ENCODE results near the gene GRB10. TPM values are rescaled to one million over a fixed set of nuclear protein-coding genes. Genes with fewer than 3 reads are reported as not detected.
A peak's percentile ranks its signal among the peaks of the same experiment; 100 is the strongest.

GRB10 gene
- polyA plus RNA-seq, 1 donor = 19.9 TPM

DNA sequence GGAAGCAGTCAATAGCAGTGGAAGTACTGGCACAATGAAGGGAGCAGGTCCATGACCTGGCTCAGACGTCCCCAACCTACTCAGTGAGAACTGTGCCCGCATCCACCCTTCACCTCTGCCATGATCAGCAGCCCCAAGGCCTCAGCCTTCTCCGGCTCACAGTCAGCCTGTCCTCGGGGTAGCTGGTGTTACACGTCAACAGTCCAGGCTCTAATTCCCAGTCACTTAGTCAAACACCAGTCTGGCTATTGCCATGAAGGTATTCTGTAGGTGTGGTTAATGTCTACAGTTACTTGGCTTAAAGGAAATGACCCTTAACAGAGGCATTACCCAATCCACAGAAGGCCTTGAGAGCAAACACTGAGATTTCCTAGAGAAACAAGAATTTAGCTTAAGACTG is 49.1 kb downstream of the GRB10 start:
- Histone ChIP-seq H3K36me3 (ENCODE audit: control insufficient read depth, insufficient read depth, low read length) (no peaks in the 10 kb centered on the region), H3K9me3 (ENCODE audit: control insufficient read depth, low read depth, low read length) (no peaks in the 10 kb centered on the region), H3K4me1 (ENCODE audit: control insufficient read depth, insufficient read depth, low read length) (peaks cover 4% of the 10 kb centered on the region), H3K27me3 (ENCODE audit: control insufficient read depth, insufficient read depth, low read length) (no peaks in the 10 kb centered on the region), H3K4me3 (ENCODE audit: low read length) (no peak overlapping the region), H3K27ac (ENCODE audit: low read length) (peak overlapping the region; percentile 50)
- peak; percentile 43 to 71 for DNase-seq
- no CpG with 5 or more reads among the region's 5 CpGs for WGBS (ENCODE audit: insufficient coverage, low lambda C conversion rate)

DNA sequence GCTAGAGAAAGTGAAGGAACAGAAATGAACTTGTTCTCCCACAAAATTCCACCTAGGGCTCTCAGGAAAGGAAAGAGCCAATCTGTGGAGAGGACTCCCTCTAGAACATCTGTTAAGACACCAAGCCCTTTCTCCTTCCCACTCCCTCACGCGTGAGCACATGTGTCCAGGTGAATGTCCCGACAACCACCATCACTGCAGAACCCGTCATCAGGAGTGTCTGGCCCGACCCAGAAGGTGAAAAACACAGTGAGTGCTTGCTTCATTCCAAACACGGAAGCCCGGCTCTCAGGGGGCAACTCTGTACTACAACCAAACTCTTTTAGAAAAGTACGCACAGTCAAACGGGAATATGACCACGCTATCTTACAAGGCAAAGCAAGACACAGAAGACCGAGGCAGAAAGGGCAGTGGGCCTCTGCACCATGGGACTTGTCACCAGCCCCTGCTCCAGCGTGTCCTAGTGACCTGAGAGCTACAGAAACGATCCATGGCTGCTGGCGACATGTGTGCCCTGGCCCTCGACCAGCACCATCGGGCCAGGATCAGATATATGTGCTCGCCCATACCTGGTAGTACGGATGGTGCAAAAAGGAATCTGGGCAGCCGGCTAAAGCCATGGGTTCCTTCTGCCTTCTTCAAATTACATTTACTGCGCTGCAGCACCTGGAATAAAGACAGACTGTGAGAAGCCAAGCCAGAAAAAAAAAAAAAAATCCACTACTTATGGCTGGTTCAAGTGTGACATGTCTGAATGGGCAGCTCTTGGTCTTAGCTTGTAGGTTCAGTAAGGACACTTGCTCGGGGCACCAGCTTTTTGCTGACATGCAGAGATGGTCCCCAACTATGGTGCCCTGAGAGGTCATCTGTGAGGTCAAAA is 50.8 kb downstream of the GRB10 start:
- no peak overlapping the region for H3K27ac ChIP-seq (ENCODE audit: low read length)
- peaks cover 4% of the 10 kb centered on the region for H3K4me1 ChIP-seq (ENCODE audit: control insufficient read depth, insufficient read depth, low read length)
- H3K4me3 ChIP-seq (ENCODE audit: low read length) = no peak overlapping the region
- no peaks in the 10 kb centered on the region for H3K9me3 ChIP-seq (ENCODE audit: control insufficient read depth, low read depth, low read length)
- whole genome bisulfite sequencing (ENCODE audit: insufficient coverage, low lambda C conversion rate) = no CpG with 5 or more reads among the region's 21 CpGs
- no peak for DNase-seq
- no peaks in the 10 kb centered on the region for H3K36me3 ChIP-seq (ENCODE audit: control insufficient read depth, insufficient read depth, low read length)
- H3K27me3 ChIP-seq (ENCODE audit: control insufficient read depth, insufficient read depth, low read length) = no peaks in the 10 kb centered on the region

DNA sequence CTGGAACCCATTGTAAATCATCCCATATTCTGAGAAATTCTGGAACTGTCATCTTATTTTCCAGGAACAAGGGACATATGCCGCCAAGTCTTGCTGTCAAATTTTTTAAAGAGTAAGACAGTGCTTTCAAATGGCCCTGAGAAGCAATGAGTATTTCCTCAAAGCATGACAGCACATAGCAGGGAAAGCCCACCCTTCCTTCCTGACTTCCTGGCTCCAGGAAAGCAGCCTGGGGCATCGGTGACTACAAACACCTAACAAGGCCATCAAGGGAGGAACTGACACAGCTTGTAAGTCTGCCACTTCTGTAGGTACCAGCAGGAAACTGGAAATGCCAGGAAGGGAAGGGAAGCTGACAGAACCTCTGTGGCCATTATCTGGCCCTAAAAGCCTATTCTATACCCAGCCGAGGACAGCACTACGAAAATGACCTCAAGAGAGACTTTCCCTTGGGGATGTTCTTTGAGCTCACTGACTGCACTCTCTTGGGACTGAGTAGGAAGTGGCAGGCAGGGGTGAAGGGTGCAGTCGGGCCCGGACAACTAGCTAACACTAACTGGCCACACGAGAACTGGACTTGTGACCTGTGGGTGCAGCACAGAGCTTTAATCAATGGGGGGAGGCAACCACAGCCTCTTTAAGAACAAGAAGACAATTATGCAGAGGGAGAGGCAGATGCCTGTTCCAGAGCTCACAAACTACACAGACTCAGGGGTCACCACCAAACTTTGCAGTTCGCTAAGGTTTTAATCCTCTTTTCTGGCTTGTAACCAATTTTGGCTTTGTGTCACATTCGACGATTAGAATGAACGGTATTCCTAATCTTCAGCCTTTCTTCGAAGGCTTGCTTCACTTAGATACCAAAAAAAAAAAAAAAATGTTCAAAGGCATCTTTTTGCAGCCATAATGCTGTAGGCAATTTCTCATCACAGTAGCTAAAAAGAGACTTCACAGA is 52.0 kb downstream of the GRB10 start:
- Histone ChIP-seq H3K4me1 (ENCODE audit: control insufficient read depth, insufficient read depth, low read length) (peaks cover 4% of the 10 kb centered on the region), H3K27ac (ENCODE audit: low read length) (no peak overlapping the region)
- no peak for DNase-seq

DNA sequence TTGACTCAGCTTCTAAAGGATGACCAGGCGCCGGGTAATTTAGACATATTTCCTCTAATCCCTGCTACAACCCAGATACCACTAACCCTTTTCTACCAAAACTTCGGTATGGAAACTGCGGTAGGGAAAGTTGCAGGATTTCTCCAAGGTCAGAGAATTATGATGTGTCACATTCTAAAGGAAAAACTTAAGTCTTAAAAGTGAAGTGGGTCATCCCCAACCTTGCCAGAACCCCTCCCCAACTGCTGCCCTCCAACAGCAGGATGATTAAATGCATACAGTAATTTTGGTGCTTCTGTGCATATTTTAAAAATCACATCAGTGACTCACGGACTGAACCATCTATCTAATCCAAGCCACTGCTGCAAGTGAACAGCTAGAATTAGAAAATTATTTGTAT is 52.7 kb downstream of the GRB10 start:
- H3K36me3 ChIP-seq (ENCODE audit: control insufficient read depth, insufficient read depth, low read length) = no peaks in the 10 kb centered on the region
- no peak overlapping the region for H3K27ac ChIP-seq (ENCODE audit: low read length)
- no peak overlapping the region for H3K4me3 ChIP-seq (ENCODE audit: low read length)
- DNase-seq = no peak
- H3K9me3 ChIP-seq (ENCODE audit: control insufficient read depth, low read depth, low read length) = no peaks in the 10 kb centered on the region
- WGBS (ENCODE audit: insufficient coverage, low lambda C conversion rate) = no CpG with 5 or more reads among the region's 5 CpGs
- no peaks in the 10 kb centered on the region for H3K27me3 ChIP-seq (ENCODE audit: control insufficient read depth, insufficient read depth, low read length)
- H3K4me1 ChIP-seq (ENCODE audit: control insufficient read depth, insufficient read depth, low read length) = peaks cover 4% of the 10 kb centered on the region

More for the DNA sequence above, 52.0 kb downstream of the GRB10 start:
- no peaks in the 10 kb centered on the region for H3K27me3 ChIP-seq (ENCODE audit: control insufficient read depth, insufficient read depth, low read length)
- H3K9me3 ChIP-seq (ENCODE audit: control insufficient read depth, low read depth, low read length) = no peaks in the 10 kb centered on the region
- H3K36me3 ChIP-seq (ENCODE audit: control insufficient read depth, insufficient read depth, low read length) = no peaks in the 10 kb centered on the region
- no CpG with 5 or more reads among the region's 12 CpGs for WGBS (ENCODE audit: insufficient coverage, low lambda C conversion rate)
- H3K4me3 ChIP-seq (ENCODE audit: low read length) = no peak overlapping the region

DNA sequence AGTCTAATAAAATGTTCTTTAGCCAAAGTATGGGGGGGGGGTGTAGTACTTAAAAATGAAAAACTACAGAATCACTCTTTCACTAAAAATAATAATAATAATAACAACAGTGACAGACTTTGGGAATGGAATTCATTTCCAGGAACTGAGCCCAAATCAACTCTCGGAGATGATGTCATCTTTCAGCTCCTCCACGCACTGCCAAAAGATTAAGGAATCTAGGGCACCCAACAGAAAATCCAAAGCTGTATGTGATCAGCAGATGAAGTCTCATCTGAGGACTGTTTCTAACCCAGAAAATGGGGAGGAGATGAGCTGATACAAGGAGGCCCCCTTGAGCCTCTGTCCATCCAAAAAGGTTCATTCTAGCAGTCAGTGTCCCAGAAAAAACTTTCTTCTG is 54.5 kb downstream of the GRB10 start:
- no peak for DNase-seq
- Histone ChIP-seq H3K4me3 (ENCODE audit: low read length) (no peak overlapping the region), H3K27me3 (ENCODE audit: control insufficient read depth, insufficient read depth, low read length) (no peaks in the 10 kb centered on the region), H3K9me3 (ENCODE audit: control insufficient read depth, low read depth, low read length) (no peaks in the 10 kb centered on the region), H3K4me1 (ENCODE audit: control insufficient read depth, insufficient read depth, low read length) (no peaks in the 10 kb centered on the region), H3K36me3 (ENCODE audit: control insufficient read depth, insufficient read depth, low read length) (no peaks in the 10 kb centered on the region), H3K27ac (ENCODE audit: low read length) (no peak overlapping the region)
- WGBS (ENCODE audit: insufficient coverage, low lambda C conversion rate) = 80% methylated on average over 1 of the region's 2 CpGs

DNA sequence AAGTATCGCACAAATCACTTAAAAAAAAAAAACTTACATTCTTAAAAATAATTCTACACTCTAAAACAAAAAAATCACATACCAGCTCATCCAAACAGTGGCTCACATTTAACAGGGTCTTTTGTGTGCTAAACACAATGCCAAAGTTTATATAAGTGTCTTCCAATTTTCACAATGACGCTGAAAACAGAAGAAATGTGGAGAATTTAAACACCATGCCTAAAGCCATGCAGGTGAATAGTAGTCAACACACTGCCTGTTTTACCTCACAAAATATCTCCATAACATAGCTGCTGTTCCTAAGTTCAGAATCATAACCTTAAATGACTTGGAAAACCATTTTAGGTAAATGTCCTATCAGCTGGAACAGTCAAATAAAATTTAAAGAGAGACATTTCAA is 55.0 kb downstream of the GRB10 start:
- H3K9me3 ChIP-seq (ENCODE audit: control insufficient read depth, low read depth, low read length) = no peaks in the 10 kb centered on the region
- H3K4me3 ChIP-seq (ENCODE audit: low read length) = no peak overlapping the region
- H3K4me1 ChIP-seq (ENCODE audit: control insufficient read depth, insufficient read depth, low read length) = no peaks in the 10 kb centered on the region
- 100% methylated on average over 1 of the region's 2 CpGs for WGBS (ENCODE audit: insufficient coverage, low lambda C conversion rate)
- no peaks in the 10 kb centered on the region for H3K36me3 ChIP-seq (ENCODE audit: control insufficient read depth, insufficient read depth, low read length)
- no peak for DNase-seq
- H3K27me3 ChIP-seq (ENCODE audit: control insufficient read depth, insufficient read depth, low read length) = no peaks in the 10 kb centered on the region
- no peak overlapping the region for H3K27ac ChIP-seq (ENCODE audit: low read length)

DNA sequence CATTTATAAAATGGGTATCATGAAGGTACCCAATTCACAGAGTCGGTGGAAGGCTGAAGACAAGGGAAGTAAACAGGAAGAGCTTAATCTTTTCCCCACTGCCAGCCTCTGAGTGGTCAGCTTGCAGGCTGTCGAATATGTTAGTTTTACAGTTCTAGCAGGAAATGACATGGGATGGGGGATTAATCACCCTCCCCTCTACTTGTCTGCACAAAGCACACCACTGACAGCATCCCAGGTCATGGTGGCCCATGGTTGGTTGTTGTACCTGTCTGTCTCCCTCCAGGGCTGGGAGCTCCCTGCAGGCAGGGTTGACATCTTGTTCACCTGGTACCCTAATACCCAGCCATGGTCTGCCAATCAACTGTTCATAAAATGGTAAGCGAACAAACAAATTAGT is 55.6 kb downstream of the GRB10 start:
- Histone ChIP-seq H3K36me3 (ENCODE audit: control insufficient read depth, insufficient read depth, low read length) (no peaks in the 10 kb centered on the region), H3K4me1 (ENCODE audit: control insufficient read depth, insufficient read depth, low read length) (peaks cover 3% of the 10 kb centered on the region), H3K27me3 (ENCODE audit: control insufficient read depth, insufficient read depth, low read length) (no peaks in the 10 kb centered on the region), H3K4me3 (ENCODE audit: low read length) (no peak overlapping the region), H3K9me3 (ENCODE audit: control insufficient read depth, low read depth, low read length) (no peaks in the 10 kb centered on the region), H3K27ac (ENCODE audit: low read length) (no peak overlapping the region)
- no CpG with 5 or more reads among the region's 3 CpGs for WGBS (ENCODE audit: insufficient coverage, low lambda C conversion rate)
- no peak for DNase-seq

DNA sequence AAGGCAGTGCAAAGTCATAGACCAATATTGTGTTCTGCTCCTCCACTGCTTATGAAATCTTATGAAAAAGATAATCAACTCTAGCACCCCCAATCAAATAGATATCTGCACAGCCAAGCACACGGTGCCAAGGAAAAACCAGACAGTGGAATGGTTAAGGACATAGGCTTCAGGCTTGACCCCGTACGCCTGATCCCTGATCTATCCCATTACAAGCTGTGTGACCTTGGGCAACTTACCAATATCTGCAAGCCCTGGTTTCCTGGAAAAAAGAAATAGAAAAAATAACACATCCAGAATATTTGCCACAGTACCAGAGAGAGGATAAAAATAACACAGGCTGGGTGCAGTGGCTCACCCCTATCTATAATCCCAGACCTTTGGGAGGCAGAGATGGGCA is 56.9 kb downstream of the GRB10 start:
- no peak for DNase-seq
- no peak overlapping the region for H3K27ac ChIP-seq (ENCODE audit: low read length)
- H3K9me3 ChIP-seq (ENCODE audit: control insufficient read depth, low read depth, low read length) = no peaks in the 10 kb centered on the region
- no peaks in the 10 kb centered on the region for H3K27me3 ChIP-seq (ENCODE audit: control insufficient read depth, insufficient read depth, low read length)
- no peak overlapping the region for H3K4me3 ChIP-seq (ENCODE audit: low read length)
- WGBS (ENCODE audit: insufficient coverage, low lambda C conversion rate) = no CpG with 5 or more reads among the region's 3 CpGs
- no peaks in the 10 kb centered on the region for H3K36me3 ChIP-seq (ENCODE audit: control insufficient read depth, insufficient read depth, low read length)
- peaks cover 10% of the 10 kb centered on the region for H3K4me1 ChIP-seq (ENCODE audit: control insufficient read depth, insufficient read depth, low read length)

DNA sequence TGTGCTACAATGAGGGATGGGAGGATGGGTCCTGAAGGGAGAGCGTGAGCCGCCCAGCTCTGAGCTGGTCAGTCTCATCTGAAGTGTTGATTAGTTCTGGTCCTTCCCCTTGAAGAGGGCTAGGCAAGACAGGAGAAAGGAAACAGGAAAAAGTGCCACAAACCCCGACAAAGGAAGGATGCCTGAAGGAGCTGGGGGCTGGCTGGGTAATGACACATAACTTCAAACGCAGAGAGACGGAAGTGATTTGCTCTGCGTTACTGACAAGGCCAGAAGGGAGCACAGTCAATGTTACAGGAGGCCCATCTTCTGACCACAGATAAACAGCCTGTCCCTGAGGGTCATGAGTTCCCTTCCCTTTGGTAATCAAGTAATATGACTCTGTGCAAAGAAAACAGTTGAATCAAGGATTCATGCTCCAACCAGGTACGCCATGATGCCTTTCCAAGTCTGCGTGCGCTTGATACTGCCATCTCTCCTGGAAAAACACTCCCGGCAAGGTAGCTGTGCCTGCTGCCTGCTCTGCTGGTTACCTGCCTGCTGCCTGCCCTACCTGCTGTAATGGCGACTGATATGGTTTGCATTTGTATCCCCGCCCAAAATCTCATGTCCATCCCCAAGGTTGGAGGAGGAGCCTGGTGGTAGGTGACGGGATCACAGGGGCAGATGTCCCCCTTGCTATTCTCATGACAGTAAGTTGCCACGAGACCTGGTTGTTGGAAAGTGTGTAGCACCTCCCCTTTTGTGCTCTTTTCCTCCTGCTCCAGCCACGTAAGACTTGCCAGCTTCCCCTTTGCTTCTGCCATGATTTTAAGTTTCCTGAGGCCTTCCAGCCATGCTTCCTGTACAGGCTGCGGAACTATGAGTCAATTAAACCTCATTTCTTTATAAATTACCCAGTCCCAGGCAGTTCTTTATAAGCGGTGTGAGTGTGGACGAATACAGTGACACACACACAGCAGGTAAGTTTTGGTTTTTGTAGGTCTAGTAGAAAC is 57.9 kb downstream of the GRB10 start:
- H3K4me1 ChIP-seq (ENCODE audit: control insufficient read depth, insufficient read depth, low read length) = peaks cover 10% of the 10 kb centered on the region
- H3K27ac ChIP-seq (ENCODE audit: low read length) = no peak overlapping the region
- WGBS (ENCODE audit: insufficient coverage, low lambda C conversion rate) = 88% methylated on average over 5 of the region's 18 CpGs
- H3K4me3 ChIP-seq (ENCODE audit: low read length) = no peak overlapping the region
- no peaks in the 10 kb centered on the region for H3K27me3 ChIP-seq (ENCODE audit: control insufficient read depth, insufficient read depth, low read length)
- H3K36me3 ChIP-seq (ENCODE audit: control insufficient read depth, insufficient read depth, low read length) = no peaks in the 10 kb centered on the region
- H3K9me3 ChIP-seq (ENCODE audit: control insufficient read depth, low read depth, low read length) = no peaks in the 10 kb centered on the region
- DNase-seq = no peak
